AG09319 (cell line): ENCODE measurements around the gene STXBP2.

Source experiments
- DNase-seq: peaks from one replicate; pipeline ENCODE4 v3.0.0-alpha.2; 2010; ENCODE audit warnings: low read depth; ENCODE audit errors: extremely low read depth
- CTCF ChIP-seq: IDR thresholded peaks from 2 replicates; pipeline ENCODE4 v1.5.1; 2011; ENCODE audit warnings: low read depth, mild to moderate bottlenecking, inconsistent platforms, low read length, moderate library complexity

Gene STXBP2

GRCh38 chr19:7629347-7630054 lies 7.4 kb upstream of the STXBP2 start, which contains the start of the genes PET100 and XAB2:
PET100 (plus strand) TSS chr19:7629793; CDS start chr19:7629834, 41 bp downstream.
XAB2 (minus strand) TSS chr19:7629545; CDS start chr19:7629527, 18 bp downstream.
- DNase-seq = peak; percentile 97
- no peak for TF ChIP-seq CTCF

GRCh38 chr19:7631577-7631976 lies 5.3 kb upstream of the STXBP2 start:
- no peak for TF ChIP-seq CTCF
- no peak for DNase-seq

- DNase-seq = no peak
- no peak for TF ChIP-seq CTCF
Measured at GRCh38 chr19:7632340-7633203, 4.3 kb upstream of the STXBP2 start.

GRCh38 chr19:7633698-7634097 lies 3.2 kb upstream of the STXBP2 start, which contains the start of gene PCP2:
PCP2 (minus strand) TSS chr19:7633719; CDS start chr19:7633457, 262 bp downstream.
- no peak for TF ChIP-seq CTCF
- DNase-seq = no peak

- no peak for TF ChIP-seq CTCF
- no peak for DNase-seq
Measured at GRCh38 chr19:7635670-7636069, 1.2 kb upstream of the STXBP2 start.

GRCh38 chr19:7636317-7636690 lies 606 bp upstream of the STXBP2 start:
- no peak for TF ChIP-seq CTCF
- DNase-seq = no peak
